NOMO-1 (cell line): Measurements from ENCODE around the gene SLC9A9.

ENCODE experiments used
- DNase-seq, 2 experiments: peaks; one replicate each; lab custom pipeline; 2025; ENCODE audit not compliant: unreplicated experiment in 2 of 2; lab: John Stamatoyannopoulos, UW

Gene SLC9A9

GRCh38 chr3:143479727-143480126, 368.5 kb downstream of the SLC9A9 start:
- no peak for DNase-seq

DNA sequence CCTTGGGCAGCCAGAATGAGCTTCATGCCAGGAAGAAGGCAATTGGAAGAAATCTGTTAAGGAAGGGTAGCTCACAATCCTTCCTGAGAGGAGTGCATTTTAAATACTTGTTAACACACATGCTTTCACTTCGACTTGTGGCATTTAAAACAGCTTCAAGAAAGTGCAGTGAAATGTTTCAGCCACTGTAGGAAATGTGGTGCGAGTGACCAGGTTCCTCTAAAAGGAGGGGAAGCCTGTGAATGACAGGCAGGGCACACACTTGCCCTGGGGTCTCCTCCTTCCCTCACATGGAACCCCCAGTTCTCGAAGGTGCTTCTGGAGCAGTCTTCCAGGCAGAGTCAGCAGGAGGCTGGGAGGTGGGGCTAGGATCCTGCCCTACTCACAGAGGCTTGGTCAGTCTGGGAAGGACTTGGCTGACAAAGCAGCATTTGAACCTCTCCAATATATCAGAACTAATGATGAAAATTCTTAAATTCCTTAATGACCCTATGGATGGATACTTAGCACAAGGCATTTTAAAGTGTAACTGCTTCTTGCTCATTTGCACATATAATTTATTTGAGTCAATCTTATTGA, 370.1 kb downstream of the SLC9A9 start:
- no peak for DNase-seq

DNA sequence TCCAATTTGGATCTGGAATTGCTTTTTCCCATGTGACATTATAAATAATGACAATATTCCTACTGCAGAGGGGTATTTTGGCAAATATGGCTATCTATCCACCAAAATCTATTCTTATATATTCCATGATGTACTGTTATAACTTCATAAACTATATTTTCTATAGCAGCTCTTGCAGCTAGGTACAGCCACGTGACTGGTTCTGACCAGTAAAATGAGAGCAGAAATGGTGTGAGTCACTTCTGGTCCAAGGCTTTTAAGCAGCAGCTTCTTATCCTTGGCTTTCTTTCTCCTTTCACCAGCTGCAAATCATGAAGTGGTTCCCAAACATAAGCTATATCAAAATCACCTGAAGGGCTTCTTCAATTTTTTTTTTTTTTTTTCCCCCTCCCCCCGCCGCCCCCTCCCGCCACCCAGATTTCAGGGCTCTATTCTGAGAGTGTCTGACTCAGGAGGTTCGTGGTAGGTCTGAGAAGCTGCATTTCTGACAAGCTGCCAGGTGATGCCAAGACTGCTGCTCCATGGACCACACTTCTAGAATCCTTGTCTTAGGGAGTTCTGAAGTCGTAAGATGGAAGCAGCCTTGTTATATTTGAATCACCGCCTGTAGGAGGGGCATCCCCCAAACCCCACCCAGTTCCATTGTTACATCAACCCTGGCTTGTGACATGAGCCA, 371.2 kb downstream of the SLC9A9 start:
- DNase-seq, result no peak

- no peak for DNase-seq
These were observed 372.3 kb downstream of the SLC9A9 start for GRCh38 chr3:143475981-143476380.

GRCh38 chr3:143472731-143473523, 375.3 kb downstream of the SLC9A9 start:
- no peak for DNase-seq

DNA sequence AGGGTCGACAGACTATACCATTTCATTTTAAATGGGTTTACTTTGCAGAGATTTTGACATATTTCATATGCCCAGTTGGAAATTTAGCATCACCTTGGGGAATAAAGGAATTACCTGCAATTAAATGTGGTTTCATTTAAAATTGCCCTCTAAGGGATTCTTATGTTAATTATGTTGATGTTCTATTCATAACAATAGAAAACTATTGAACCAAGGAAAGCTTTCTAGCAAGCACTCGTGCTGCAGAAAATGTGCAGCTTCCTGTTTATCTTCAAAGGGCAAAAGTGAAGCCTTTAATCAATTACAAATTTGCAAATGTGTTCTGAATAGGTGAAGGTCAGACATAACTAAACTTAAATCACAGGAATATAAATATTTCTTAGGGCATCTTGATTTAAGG, 376.6 kb downstream of the SLC9A9 start:
- no peak for DNase-seq

- DNase-seq, result no peak
These were observed 379.1 kb downstream of the SLC9A9 start for GRCh38 chr3:143469159-143469558.

GRCh38 chr3:143465666-143466065, 382.6 kb downstream of the SLC9A9 start:
- DNase-seq, result no peak

DNA sequence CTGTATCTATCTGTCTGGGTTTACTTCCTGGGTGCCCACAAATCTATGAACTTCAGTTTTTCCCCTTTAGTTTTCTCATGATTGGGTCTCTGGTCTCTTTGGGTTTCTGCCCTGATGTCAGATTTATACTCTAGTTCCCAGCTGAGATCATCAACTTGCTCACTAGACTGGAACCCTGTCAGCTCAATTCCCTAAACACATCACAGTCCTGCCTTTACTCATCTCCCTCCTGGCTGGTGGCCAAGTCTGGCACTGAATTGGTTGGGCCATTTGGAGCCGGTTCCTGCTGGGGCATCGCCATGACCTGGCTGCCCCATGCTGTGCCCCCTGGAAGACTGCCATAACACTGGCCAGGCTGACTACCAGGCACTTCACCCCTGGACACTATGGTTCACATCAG, 383.4 kb downstream of the SLC9A9 start:
- DNase-seq, result no peak

DNA sequence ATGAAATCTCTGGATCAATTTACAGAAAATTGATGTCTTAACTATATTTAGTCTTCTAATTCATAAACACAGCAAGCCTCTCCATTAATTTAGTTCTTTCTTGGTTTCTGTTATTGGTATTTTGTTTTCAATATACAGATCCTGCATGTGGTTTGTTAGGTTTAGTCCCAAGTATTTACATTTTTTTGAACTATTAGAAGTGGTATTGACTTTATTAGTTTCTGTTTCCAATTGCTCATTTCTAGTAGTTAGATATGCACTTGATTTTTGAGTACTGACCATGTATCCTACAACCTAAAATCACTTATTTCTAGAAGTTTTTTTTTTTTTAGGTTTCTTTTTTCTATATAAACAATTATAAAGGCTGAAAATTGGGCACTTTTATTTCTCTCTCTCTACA, 392.8 kb downstream of the SLC9A9 start:
- DNase-seq, result no peak

DNA sequence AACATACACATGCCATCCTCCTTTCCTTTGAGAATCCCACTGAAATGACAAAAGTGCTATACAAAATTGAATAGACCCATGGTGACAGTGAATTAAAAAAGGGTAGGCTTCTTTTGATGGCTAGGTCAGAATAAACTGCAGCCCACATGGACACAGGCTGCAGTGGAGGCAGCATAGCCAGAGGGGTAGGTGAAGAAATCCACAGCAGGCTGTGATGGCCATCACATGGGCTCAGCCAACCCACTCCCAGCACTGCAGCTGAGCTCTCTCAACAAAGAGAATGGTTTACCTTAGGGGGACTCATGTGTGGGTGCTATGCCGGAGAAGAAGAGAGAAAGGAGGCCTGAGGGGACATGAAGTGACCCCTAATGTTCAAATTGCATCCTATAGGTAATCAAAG, 397.6 kb downstream of the SLC9A9 start:
- DNase-seq, result no peak

DNA sequence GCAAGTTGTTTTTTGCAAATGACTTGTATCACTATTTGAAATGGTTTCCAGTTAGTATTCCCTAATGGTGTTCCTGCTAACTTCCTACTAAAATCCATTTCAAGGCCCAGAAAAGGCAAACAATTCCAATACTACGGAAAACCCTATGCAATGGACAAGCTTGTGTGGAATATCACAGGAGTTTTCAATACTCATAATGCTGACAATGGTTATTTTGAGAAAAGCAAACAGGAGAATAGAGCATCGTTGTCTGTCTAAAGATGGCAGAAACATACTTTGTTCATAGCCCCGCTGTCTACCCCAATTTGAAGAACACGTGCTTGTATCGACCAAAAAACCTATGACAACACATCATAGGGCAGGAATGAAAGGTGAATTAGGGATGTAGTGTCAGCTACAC, 400.8 kb downstream of the SLC9A9 start:
- no peak for DNase-seq

DNA sequence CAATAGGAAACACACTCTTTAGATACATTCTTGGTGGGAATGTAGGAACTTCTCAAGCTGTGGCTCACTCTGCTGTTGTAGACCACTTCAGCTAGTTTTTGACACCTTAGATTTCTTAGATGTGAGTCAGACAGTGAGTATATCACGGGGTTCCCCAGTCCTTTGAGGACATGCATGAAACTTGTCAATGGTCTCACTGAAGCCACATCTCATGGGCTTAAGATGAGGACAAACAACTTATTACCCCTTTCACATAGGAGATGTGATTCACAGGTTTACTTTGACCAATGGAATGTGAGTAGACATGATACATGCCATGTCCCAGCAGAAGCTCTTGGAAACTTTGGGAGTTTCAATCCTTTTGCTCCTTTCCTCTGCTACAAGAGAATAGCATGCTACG, 403.1 kb downstream of the SLC9A9 start:
- DNase-seq, result no peak

DNA sequence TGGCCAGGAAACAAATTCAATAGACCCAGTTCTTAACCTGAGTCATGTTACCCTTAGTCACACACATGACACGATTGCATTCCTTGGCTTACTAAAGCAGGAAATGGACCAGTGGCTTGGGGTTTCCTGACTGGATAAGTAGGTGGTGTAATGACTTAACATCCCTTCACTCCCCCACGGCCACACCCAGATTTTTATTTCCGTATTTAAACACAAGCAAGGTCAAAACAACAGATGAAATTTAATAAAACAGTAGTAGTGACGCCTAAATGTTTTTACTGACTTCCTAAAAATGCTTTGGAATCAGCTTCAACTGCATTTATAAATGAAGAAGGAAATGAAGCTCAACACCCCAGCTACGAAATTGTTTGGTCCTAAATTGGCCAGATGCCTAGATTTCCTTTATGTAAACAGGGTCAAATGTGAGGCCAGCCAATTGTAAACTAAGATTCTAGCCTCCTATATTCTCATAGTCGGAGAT, 404.4 kb downstream of the SLC9A9 start:
- DNase-seq, result peak; percentile 86 to 95

DNA sequence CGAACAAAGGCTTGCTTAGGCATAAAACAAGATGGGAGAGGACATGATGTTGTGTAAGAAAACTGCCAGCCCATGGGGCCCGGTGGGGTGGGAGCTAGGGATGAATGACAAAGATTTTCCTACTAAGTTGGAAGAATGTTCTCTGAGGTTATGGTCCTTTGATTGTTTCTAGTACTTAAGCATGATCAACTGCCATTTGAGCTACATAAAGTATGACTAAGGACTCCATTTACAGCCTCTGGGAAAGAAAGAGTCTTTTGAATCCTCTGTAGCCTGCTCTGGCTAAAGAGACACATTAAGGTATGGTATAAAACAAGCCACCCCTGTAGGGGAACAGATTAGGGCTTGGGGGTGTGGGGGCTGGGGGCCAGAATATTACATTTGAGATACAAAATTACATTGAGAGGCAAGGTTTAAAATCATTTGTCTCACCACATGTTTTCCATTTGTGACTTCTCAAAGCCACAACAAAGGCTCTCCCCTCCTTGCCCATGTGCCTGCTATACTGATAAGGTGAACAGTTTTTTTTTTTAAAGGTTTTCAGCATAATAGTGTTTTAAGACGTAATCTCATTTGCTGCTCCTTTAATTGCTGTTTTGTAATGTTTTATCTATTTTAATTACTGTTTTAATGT, 405.3 kb downstream of the SLC9A9 start:
- no peak for DNase-seq

GRCh38 chr3:143441516-143442171, 406.6 kb downstream of the SLC9A9 start:
- DNase-seq, result no peak

DNA sequence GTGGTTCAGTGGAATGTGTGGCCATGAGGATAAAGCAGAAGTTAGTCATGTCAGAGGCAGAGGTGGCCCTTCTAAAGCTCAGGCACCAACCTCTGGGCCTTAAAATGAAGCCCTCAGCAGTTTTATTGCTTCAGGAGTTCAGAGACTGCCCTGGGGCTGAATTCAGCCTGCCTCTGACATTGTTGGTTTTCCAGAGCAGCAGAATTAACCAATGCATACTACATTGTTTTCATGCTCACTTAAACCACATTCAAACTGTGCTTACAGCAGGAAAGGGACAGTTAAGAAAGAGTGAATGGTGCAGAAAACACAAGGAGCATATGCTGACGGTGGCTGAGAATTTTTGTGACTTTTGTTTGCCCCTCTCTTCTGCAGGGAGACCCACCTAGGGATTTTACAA, 408.5 kb downstream of the SLC9A9 start:
- no peak for DNase-seq

- no peak for DNase-seq
These were observed 410.9 kb downstream of the SLC9A9 start for GRCh38 chr3:143437405-143437804.

DNA sequence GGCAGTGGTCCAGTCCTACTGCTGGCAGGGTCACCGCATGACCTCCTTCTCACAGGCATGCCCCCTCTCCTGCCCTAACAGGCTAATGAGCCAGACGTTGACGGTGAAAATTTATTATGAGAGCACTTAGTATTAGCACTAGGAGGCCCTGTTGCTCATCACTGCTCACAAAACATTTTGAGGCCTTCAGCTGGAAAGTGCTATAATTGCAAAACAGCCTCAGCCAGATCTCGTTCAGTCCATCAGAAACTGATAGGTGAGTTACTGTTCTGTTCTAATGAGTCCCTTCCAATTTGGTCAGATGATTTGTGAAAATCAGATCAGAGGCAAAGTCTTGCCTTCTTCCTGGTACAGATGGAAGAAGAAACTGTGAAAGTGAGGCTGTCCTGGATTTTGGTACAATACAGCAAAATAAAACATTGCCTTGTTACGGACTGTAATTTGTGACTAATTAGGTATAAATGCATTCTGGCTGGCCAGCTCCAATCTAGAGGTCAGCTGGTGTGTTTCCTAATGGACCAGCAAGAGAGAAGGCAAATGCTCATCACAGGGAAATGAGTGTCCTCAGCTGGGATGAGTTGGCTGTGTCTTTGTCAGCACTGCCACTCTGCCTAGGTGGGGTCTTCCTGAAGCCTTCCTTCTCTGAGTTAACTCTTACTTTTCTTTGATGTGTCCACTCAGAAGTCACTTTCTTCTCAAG, 411.9 kb downstream of the SLC9A9 start:
- no peak for DNase-seq

DNA sequence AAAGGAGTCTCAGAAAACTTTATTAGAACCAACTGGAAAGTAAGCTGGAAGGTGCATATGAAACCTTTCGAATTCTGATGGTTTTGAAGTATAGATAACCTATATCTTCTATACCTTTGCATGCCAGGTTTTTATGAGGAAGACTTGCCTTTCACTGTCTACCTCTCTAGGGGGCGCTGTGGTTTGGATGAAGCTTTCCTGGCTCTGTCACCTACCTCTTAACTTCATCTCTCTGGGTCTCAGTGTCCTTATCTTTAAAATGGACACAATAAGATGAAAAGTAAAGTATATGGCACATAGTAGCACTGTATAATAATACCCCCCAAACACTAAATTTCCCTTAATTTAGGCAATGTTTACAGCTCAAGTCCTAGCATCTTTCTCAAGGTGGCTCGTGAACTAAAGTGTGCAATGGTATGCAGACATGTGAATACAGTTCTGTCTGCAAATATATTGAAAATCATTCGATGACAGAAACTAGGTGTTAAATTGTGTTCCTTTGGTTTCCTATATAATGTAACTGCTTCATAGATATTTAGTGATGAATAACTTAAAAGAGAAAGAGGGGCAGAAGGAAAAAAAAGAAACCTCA, 414.4 kb downstream of the SLC9A9 start:
- DNase-seq, result peak in 1 of 2 experiments; percentile 16
